NCI-H1105 (cell line): ENCODE measurements around the gene RPL28.
A peak's percentile ranks its signal among the peaks of the same experiment; 100 is the strongest.

Source experiments
- DNase-seq: peaks from one replicate; lab custom pipeline; 2025; lab: John Stamatoyannopoulos, UW

The RPL28 gene

DNA sequence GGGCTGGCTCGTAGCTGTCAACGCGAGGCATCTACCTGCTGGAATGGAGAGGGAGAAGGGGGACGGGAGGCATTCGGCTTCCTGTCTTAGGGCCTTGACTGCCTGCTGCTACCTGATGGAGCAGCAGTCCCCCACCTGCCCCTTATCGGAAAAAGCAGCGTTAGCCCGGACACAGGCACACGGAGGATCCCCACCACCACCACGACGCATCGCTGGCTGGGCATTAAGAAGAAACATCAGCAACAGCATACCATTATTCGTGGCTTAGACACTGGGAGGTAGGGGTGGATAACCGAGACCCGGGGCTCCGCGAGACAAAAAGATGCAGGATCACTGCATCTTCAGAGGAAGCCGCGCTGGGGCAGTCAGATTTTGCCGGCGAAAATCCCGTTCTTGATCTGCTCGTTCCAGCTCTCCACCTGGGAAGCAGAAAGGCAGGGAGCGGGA is 32.4 kb upstream of the RPL28 start:
- no peak for DNase-seq

GRCh38 chr19:55353803-55354697 is 31.7 kb upstream of the RPL28 start:
- peak; percentile 44 for DNase-seq

- no peak for DNase-seq
Observed at GRCh38 chr19:55354698-55355212, 31.0 kb upstream of the RPL28 start, which contains the start of gene COX6B2. Gene COX6B2, minus strand, starts transcription at chr19:55354719. Its CDS starts 198 bp downstream, at chr19:55354521.

GRCh38 chr19:55355213-55355821 is 30.4 kb upstream of the RPL28 start:
- DNase-seq = no peak

- DNase-seq = no peak
Observed at GRCh38 chr19:55358493-55358892, 27.2 kb upstream of the RPL28 start.

DNA sequence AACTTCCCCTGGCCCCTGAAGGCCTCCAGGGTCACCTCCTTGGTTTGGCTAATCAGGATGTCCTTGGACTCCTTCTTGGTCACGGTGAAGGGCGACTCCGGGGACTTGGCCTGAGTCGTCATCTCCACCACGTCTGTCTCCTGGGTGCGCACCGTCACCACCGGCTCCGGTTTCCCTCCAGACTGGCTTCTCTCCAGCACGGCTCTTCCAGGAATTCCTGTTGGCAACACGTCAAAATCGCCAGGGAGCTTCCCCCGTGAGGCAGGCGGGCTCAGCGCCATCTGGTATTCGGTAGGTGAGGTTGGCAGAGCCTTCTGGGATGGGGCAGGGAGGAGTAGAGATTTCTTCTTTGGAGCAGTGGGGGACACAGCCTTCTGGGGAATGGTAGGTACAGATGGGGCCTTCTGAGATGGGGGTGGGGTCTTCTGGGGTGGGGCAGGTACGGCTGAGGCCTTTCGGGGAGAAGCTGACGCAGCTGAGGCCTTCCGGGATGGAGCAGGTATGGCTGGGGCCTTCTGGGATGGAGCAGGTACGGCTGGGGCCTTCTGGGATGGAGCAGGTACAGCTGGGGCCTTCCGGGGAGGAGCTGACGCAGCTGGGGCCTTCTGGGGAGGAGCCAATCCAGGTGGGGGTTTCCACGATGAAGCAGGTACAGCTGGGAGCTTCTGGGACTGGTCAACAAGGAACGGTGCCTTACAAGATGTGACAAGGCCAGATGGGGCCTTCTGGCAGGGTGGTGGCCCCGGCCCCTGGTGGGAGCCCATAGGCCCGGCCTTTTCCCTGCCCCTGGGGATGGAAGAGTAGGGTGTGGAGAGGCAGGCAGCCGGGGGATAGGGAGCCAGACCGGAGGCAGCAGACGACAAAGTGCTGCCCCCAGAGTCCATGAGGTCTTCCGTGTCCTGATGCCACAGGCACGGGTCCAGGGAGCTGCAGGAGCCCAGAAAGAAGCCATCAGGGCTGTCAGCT is 26.5 kb upstream of the RPL28 start:
- peak; percentile 51 for DNase-seq

DNA sequence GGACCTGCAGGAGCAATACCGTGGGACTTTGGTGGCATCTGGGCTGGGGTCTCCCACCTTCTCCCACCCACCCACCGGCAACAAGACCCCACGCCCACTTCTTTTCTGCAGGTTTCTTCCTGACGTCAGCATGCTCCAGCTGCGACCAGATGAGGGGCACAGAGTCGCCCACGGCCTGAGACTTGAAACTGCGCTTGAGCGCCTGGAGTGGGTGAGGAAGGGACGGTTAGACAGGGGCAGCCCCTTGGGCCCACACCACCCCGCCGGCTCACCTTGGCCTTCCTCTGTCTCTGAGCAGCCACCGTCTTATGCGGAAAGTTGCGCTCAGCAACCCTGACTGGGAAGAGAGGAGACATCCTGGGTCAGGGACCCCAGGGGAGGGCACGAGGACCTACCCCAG is 24.8 kb upstream of the RPL28 start:
- no peak for DNase-seq

- DNase-seq = no peak
Observed at GRCh38 chr19:55362174-55362989, 23.4 kb upstream of the RPL28 start.

DNA sequence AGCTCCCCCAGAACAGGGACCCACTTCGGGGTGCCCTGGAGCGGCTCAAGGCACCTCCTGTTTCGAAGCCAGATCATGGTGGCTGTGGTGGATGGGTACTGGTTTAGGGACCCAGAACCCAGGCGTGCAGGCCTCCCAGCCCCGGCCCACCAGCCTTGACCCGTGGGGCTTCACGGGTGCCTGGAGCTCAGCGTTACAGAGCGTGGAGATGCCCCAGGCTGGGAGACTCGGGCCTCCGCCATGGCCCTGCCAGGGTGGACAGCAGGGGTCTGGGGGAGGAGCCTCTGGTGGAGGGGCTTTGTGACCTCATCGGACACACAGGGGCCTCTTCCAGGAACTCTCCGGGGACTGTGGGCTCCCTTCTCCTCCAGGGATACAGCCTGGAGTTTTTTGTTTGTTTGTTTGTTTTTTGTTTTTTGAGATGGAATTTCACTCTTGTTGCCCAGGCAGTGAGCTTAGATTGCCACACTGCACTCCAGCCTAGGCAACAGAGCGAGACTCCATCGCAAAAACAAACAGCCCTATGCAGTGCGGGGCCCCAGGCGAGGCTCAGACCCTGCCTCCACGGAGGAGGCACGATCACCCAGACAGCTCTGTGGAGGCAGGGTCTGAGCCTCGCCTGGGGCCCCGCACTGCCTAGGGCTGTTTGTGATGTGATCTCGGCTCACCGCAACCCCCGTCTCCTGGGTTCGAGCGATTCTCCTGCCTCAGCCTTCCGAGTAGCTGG is 22.6 kb upstream of the RPL28 start, which contains the start of gene GARIN5B:
TSS of gene GARIN5B (minus strand) at position 271 of the 727 bp plus-strand sequence. CDS start at position 77, 194 bp downstream.
- no peak for DNase-seq

- no peak for DNase-seq
Observed at GRCh38 chr19:55365245-55365644, 20.5 kb upstream of the RPL28 start.

- DNase-seq = no peak
Observed at GRCh38 chr19:55365964-55366363, 19.8 kb upstream of the RPL28 start.

GRCh38 chr19:55366790-55367189 is 18.9 kb upstream of the RPL28 start:
- DNase-seq = no peak

DNA sequence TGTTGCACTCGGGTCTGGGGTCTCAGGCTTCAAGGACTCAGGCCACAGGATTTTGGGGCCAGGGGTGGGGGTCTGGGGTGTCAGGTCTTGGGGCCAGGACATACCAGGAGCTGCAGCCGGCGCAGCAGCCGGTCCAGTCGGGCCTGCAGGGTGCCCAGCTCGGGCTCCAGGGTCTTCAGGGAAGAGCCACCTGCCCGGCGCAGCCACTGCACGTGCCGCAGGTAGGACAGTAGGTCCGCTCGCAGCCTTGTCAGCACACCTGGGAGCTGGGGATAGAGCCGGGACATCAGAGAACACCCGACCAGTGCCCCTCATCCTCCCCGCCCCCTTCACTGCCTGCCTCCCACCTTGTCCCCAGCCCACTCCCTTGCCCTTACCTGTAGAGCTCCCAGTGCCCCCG is 17.6 kb upstream of the RPL28 start:
- DNase-seq = no peak

DNA sequence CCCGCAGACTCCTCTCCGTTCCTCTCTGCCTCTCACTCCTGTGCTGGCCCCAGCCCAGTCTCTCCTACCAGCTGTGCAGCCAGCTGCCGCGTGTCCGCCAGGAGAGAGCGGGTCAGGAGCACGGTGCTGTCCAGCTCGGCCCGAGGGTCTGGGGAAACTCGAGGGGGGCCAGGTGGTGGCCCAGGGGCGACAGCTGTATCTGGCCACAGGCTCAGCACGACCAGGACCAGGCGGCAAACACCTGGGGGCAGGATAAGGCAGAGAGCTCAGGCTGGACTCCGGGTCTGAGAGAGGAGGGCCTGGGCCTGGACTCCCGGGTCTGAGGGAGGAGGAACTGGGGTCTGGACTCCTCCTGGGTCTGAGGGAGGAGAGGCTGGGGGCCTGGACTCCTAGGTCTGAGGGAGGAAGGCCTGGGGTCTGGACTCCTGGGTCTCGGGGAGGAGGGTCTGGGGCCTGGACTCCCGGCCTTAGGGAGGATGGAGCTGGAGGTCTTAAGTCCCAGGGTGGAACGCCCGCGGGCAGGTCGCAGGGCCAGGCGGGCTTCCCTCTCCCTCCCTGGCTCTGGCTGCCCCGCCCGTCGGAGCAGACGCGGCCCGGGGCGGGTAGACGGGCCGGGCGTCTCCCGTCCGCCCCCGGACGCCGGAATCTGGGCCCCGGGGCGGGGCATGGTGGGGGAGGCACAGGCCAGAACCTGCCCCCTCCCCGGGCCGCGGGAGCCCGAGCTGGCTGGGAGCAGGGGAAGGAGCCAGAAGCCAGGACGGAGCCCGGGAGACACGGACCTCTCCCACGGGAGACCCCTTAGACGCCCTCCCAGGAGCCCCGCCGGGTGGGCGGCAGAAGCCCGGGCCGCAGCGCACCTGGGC is 16.8 kb upstream of the RPL28 start:
- DNase-seq = no peak

GRCh38 chr19:55369653-55370304 is 16.0 kb upstream of the RPL28 start:
- DNase-seq = peak; percentile 60

DNA sequence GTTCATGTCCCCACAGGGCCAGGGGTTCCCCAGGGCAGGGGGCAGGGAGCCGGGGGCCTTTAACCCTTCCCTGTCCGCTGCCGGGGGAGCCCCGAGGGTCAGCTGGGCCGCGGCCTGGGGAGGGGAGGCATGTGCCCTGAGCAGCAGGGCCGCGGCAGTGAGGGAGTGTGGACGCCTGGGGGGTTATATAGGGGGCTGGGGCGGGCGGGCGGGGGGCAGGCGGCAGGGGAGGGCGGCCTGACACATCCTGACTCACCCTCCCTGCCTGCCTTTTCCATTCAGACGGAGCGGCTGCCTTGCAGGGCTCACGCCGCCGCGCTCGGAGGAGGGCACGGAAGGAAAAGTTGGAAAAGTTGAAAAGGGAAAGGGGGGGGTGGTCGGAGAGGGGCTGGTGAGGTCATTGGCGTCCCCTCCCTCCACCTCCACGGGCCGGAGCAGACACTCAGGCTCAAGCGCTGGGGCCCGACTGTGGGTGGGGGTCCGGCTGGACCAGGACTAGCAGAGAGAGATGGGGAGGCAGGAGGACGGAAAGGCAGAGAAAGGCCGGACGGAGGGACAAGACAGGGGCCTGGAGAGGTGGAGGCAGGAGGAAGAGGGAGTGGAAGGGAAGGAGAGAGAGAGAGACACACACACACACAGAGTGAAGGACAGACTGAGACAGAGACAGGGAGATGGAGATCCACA is 15.3 kb upstream of the RPL28 start, which contains the start of gene IL11:
TSS of gene IL11 (minus strand) at position 159 of the 684 bp plus-strand sequence. CDS start at position 6, 153 bp downstream.
- DNase-seq = no peak

DNA sequence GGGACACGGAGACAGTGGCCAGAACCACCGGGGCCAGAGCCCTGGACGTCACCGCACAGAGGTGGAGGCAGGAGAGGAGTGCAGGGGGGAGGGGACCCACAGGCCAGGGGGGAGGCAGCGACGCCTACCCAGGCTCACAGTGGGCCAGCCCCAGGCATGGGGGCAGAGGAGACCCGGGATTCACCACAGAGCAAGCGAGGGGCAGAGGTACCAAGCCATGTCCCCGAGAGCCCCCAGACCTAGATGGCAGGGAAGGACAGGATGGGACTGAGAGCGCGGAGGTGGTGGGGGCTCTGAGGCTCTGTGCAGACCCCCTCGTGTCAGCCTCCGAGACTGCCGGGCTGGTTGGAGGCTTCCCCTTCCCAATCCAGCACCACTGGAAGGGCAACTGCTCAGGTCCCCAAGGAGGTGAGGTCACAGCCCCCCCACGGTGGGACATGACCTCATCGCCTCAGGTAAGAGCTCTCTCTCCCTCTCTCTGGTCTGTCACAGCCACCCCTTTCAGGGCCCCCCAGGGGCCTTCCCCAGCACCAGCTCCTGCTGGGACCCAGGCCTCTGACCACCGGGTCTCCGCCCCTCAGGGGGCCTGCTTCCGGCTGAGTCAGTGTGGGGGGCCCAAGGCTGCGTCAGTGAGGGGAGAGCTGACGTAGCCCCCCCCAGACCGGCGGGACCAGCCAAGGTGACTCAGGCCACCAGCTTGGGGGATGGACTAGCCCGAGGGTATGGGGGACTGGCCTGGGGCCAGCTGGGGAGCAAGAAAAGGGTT is 13.2 kb upstream of the RPL28 start:
- DNase-seq = no peak
